Measurements from ENCODE around the gene GPR146.
"Not testable (repeated sequence)": the region's sequence is repeated elsewhere in the genome, so short reads cannot be mapped to it uniquely, and the experiment has no call there.

The GPR146 gene

DNA sequence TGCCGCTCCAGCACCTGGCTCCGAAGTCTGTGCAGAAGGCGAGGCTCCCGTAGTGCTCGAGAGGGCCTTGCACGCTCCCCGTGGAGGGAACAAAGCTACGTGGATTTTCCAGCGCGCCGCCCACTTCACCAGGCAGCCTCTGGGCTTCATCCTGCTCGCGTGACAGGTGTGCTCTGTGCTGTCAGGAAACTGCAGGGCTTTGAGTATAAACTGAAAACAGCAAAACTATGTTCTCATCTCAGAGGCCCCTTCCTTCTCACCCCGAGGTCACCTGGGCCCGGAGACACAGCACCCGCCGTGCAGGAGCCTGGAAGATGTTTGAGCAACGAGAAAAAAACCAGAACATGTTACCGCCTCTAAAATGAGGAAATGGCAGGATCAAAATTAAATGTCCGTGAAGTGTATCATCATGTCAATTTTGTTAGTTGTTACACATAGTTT, 17.6 kb upstream of the GPR146 start:
- DNase-seq = peak; percentile 56

DNA sequence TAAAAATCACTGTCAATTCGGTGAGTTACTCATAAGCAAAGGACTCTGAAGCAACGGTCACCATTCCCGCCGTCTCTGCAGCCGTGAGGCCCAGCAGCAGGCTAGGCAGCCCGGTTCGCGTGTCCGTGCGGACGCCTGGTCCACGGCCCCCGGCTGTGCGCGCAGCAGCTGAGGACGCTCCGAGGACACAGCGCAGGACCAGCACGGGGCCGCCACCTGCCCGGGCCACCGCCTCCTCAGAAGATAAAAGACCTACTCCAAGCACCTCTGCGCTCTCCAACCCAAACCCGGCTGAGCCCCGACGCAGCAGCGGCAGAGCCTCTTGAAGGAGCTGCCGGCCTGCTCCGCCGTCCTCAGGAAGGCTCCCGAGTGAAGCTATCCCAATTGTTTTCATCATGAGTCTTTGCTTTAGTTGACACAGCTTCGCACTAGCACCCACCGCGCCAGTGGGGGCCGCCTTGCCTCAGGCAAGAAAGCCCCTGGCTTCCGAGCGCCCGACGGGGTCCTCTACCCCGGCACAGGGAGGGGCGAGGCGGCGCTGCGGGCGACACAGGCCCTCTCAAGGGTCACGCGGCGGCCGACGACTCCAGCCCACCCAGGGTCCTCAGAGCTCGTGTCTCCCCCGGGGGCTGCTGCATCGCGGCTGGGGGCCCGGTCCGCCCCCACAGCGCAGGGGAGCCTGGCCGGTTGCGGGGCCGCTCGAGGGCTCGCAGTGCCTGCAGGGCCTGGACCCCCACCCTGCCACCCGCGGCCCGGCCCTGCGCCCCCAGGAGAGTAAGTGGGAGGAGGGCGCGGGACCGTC, 16.9 kb upstream of the GPR146 start:
- DNase-seq = peak; percentile 20

DNA sequence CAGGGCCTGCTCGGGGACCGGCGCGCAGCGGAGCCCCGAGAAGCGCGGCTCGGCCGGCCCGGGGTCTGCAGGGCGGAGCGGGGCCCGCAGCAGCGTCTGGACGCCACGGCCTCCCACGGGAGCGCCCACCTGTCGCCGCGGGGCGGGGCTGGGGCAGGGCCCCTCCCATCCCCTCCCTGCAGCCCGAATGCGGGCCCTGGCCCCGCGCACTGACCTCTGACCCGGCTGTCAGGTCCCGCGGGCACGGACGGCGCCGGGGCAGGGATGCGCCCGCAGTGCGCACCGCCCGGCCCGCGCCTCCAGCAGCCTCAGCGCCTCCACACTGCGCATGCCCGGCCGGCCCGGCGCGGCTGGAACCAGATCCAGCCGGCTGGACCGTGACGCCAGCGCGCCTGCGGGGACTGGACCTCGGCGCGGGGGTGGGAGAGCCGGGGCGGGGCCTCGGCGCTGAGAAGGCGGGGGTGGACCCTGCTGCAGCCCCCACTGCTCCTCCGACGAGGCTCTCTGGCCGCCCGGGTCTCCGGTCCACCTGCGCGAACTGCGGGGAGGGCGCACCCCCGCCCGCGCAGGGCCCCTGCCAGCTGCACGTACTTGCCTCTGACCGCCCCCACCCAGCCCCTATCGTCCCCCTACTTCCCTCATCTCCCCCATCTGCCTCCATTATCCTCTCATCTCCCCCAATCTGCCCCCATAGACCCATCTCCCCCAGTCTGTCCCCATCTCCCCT, 16.1 kb upstream of the GPR146 start:
- DNase-seq = peak; percentile 82

DNA sequence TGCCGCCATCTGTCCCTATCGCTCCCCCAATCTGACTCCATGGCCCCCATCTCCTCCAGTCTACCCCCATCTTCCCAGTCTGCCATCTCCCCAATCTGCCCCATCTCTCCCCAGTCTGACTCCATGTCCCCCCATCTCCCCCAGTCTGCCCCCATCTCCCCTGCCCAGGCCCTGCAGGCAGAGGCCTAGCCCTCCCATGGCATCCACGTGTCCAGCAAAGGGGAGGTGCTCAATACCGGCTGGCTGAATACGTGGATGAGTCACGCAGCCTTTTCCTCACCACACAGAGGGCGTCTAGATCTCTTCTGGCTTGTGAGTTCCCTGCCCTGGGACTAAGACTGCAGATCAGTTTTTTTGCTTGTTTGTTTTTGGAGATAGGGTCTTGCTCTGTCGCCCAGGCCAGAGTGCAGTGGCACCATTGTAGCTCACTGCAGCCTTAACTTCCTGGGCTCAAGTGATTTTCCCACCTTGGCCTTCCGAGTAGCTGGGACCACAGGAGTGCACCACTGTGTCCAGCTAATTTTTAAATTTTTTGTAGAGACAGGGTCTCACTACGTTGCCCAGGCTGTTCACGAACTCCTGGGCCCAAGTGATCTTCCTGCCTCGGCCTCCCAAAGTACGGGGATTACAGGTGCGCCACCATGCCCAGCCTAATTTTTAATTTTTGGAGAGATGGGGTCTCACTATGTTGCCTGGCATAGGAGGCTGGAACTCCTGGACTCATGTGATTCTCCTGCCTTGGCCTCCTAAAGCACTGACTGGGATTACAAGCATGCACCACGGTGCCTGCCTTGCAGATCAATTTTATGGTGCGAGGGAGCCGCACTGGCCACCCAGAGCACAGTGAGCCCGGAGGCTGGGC, 15.3 kb upstream of the GPR146 start:
- peak; percentile 69 for DNase-seq

DNA sequence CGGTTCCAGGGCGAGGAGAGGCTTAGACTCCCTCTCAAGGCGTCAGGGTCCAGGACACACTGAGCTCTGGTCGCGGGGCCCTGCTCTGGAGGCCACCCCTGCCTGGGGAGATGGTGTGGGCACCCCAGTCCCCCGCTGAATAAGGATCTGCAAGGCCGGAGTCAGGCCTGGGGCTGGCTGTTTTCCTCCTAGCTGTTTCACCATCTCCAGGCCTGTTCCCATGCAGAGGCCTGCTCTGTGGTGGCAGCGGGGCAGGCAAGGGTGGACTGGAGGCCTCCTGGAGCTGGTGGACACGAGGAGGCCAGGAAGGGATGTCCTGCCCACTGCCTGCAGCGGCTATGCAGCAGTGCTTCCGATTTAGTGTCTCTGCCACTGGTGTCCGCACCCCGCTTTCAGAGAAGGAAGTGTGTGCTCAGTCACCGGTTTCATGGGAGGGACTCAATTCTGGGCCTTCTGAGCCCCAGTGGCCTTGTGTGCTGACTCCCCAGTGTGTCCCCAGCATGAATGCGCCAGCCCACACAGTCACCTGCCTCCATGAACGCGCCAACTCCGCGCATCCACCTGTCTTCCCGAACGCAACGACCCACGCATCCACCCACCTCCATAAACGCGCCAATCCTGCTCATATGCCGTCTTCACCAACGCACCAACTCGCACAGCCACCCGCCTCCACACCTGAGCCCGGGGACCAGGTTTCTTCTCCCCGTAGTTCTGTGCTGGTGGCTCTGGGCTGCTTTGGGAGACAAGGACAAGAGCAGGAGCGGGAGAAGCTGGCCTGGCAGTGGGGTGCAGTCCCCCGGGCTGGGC, 14.5 kb upstream of the GPR146 start:
- no peak for DNase-seq

DNA sequence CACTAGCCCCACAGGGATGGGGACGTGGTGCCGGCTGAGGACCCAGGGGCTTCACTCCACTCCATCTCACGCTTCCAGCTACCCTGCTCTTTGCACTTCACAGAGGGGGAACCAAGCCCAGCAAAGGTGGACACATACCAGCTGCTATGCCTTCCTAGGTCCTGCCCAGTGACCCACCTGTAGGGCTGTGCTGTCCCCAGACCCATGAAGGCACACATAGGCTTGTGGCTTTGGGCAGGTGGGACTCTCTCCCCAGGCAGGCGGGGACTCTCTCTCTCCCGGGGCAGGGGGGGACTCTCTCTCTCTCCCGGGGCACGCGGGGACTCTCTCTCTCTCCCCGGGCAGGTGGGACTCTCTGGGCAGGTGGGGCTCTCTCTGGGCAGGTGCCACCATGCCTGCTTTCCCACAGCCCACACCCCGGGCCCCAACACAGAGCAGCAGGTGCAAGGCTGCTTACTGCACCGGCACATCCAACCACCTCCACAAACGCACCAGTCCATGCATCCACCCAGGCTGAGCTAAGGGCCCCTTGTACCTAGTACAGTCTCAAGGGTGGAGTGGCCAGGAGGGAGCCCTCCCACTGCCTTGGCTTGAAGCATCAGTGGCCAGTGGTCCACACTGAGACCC, 13.8 kb upstream of the GPR146 start:
- DNase-seq = peak; percentile 41

DNA sequence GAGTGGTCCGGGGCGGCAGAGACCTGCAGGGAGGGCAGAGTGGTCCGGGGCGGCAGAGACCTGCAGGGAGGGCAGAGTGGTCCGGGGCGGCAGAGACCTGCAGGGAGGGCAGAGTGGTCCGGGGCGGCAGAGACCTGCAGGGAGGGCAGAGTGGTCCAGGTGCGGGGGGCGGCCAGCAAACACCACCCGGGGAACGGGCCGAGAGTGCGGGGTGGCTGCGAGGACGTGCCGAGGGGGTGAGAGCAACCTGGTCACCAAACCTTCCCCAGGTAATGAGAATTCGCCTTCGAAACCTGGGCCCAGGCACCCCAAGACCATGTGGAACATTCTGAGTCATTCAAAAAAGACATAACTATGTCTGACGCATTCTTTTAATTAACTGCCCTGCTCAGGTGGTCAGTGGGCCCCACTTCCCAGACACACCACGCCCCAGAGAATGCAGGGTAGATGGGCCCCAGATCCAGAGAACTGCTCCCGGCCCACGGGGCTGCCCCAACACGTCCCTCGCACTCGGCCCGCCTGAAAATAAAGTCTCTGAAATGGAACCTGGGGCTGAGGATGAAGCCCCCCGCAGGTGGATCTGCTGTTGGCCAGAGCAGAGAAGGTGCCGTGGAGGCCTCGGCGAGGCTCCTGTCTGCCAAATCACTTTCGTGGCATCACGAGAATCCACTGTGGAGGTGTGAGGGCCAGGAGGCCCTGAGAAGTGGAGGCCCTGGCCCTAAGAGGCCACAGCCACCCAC, 12.5 kb upstream of the GPR146 start:
- no peak for DNase-seq

DNA sequence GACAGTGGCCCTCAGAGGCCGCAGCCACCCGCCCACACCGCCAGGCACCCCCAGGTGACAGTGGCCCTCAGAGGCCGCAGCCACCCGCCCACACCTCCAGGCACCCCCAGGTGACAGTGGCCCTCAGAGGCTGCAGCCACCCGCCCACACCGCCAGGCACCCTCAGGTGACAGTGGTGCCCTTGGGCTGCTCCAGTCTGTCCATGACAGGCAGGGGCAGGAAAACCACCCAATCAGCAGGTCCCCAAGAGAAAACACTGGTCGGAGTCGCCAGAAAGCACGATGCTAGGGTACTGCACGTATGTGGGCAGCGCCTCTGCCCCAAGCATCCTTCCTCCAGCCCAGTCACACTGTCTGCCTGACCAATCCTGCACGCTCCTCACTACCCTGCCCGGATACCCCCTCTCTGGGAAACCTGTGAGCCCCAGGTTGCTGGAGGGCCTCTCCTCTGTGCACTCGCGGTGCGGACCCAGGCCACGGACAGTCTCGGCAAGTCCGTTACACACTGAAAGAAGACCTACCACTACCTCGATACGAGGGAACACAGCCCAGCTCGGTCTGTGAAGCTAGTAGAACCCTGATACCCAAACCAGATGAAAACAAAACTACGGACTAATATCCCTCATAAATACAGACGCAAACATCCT, 11.7 kb upstream of the GPR146 start:
- no peak for DNase-seq

DNA sequence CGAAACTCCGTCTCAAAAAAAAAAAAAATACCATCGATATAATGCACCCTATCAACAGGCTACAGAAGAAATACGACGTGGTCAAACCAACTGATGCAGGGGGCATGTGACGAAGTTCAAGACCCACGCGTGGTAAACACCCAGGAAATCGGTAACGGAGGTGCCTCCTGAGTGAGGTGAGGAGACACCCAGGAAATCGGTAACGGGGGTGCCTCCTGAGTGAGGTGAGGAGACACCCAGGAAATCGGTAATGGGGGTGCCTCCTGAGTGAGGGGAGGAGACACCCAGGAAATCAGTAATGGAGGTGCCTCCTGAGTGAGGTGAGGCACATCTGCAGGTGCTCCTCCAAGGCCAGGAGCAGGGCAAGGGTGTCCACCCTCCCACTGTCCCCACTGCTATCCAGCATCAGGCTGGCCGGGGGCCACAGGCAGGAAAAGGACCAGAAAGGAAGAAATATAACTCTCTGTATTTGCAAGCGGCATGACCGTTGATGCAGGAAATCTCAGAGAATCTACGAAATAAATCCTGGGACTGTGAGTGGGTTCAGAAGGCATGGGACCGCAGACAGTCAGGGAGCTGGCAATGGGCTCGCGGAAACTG, 10.7 kb upstream of the GPR146 start:
- DNase-seq = no peak

DNA sequence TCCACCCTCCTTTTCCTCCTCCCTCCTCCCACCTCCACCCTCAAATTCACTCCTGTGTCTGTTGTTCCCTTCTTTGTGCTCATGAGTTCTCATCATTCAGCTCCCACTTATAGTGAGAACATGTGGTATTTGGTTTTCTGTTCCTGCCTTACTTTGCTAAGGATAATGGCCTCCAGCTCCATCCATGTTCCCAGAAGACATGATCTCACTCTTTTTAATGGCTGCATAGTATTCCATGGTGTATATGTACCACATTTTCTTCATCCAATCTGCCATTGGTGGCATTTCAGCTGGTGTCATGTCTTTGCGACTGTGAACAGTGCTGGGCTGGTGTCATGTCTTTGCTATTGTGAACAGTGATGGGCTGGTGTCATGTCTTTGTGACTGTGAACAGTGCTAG, 9.6 kb upstream of the GPR146 start:
- DNase-seq = not testable (repeated sequence)

DNA sequence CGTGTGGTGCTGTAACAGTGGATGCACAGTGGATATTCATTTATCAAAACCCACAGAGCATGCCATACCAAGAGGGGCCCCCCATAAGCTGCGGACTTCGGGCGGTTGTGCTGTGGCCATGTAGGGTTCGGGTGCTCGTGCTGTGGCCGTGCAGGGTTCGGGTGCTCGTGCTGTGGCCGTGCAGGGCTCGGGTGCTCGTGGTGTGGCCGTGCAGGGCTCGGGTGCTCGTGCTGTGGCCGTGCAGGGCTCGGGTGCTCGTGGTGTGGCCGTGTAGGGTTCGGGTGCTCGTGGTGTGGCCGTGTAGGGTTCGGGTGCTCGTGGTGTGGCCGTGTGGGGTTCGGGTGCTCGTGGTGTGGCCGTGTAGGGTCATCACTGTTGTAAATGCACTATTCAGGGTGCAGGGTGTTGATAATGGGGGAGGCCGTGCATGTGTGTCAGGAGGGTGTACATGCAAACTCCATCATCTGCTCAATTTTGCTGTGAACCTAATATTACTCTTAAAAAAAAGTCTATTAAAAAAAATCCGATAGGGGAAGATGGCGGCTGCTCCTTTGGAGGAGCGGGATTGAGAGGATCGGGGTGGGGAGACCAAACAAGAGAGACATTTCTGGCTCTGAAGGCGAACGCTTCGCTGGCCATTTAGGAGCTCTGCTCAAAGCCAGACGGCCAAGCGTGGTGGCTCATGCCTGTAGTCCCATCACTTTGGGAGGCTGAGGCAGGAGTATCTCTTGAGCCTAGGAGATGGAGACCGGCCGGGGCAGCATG, 8.0 kb upstream of the GPR146 start:
- not testable (repeated sequence) for DNase-seq

DNA sequence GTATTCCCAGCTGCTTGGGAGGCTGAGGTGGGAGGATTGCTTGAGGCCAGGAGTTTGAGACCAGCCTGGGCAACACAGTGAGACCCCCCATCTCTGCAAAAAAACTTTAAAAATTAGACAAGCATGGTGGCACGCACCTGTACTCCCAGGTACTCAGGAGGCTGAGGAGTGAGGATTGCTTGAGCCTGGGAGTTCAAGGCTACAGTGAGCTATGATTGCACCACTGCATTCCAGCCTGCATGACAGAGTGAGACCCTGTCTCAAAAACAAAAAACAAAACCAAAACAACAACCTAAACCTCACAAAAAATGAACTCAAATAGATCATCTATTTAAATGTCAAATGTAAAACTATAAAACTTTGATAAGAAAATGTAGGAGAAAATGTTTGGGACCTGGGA, 4.1 kb upstream of the GPR146 start:
- DNase-seq = not testable (repeated sequence)

DNA sequence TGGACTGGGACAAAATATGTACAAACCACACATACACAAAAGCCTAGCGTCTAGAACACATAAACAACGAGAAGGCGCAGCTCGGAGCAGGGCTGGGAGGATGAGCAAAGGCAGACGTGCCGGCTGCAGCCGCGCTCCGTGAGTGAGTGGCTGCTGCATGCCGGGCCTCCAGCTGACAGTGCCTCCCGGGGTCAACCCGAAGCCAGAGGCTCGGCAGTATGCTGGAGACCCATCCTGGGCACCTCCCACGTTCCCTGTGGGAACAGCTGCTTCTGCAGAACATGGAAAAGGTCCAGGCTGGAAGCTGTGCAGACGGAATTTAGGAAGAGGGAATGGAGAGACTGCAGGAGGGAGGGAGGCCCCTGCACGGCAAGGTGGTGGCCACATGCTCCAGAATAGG, 3.6 kb upstream of the GPR146 start:
- DNase-seq = peak; percentile 15

DNA sequence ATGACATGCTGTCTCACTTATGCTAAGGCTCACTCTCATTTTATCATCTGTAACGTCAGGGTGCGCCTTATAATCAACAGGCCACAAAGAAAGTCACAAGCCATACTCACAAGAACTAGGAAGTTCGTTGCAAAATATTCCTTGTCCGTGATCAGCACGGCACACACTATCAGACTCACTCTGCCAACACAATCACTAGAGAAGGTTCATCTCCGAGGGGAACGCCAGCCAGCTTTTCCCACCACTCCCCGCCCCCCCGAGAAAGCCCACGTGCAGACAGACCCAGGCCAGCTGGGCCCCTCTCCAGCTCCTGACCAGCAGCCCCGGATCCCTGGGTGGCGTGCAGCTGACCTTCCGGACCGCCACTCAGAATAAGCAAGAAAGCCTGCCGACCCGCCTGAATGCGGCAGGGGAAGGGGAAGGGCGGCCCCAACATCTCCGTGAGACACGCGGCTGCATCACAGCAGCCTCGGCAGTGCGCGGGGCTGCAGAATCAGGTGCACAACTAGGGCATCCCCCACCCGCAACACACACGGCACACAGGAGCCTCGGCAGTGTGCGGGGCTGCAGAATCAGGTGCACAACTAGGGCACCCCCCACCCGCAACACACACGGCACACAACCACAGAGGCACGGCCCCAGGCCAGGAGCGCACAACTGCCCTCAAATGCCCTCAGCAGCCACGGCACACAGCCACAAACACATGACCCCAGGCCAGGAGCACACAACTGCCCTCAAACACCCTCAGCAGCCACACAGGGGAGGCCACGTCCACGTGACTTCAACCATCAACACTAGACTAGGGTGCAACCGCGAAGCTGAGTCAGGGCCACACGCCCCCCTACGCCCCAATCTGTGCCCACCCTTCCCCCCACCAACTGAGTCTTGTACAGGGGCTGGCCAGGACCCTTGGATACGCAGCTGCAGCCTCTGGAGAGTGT, 2.5 kb upstream of the GPR146 start:
- DNase-seq = no peak

DNA sequence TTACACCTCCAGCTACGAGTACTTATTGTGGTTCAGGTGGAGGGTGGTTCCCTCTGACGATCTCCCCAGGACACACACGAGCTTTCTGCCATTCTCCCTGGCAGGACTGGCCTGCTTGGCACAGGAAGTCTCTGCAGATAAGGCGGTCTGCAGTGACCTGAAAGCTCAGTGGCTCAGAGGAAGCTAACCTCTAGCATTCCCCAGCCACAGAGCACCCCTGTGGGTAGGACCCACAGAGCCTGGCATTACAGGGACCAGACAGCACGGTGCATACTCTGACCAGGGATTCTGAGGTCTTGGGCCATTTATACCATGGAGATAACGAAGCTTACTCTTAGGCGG, 1.9 kb upstream of the GPR146 start:
- peak; percentile 53 for DNase-seq

DNA sequence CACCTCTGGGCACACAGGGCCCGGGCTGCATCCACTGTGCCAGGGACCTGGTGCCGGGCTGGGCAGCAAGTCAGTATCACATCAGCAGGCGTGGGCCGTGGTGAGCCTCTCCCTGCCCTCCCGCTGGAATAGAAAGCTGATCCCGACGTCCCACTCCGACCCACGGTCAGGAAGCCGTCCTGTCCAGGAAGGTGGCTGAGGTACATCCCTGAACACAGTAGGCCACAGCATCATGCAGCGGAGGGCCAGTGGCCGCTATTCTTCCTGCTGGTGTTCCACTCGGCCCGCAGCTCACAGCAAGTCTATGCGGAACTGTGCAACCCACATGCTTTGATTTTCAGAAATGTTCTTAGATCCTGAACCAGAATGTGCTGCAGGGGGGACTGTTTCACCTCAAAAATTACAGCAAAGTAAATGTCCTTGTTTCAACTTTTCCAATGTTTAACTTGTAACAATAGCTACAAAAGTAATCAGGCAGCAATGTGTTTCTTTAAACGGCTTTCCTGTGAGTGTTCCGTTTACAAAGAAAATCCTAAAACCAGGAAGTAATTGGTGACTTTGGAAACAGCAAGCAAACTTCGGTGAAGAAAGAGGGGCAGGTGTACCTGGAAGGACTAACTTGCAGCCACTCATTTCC, 676 bp upstream of the GPR146 start:
- DNase-seq = no peak

DNA sequence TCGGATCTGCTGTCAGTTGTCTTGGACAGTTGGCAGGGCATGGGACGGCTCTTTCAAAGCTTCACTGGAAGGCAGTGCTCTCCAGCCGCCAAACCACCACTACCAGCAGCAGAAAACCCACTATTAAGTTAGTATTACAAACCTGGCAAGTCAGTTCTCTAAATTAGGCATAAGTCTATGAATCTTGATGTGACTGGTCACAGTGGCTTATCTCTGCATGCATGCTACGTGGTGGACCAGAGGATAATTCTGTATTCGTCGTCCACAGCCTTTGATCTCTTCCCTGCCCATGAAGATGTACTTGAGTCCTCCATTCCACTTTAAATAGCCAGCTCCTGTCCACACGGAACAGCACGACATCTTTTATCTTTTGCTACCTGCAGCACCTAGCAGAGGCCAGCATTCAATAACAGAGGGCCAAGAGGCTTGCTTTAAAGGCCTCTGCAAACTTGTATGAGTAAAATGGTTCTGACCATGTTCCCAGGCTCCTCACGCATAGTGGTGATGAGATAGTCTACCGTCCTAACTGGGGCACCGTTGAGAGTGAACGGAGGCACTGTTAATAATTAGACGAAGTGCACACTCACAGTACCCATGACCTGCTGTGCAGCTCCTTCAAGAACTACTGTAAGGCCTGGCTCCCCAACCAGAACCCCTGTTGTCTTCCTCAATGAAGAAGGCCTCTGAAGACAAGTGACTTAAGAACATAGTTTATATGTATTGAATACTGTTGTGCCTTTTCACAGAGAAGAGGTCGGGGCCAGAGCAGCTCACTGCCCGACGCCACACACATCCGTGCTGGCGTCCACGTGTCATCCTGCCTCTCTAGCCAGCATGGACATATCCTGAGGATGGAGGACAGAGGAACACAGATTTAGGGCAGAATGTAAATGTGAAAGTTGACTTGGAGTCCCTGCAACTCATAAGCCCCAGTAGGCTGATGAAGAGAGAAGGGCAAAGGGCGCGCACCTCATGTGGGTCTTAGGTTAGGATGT, 1.0 kb downstream of the GPR146 start:
- no peak for DNase-seq
